Skin of body (tissue), 2 donors: Measurements from ENCODE around the gene SHISA3. TPM values are rescaled to one million over a fixed set of nuclear protein-coding genes. Genes with fewer than 3 reads are reported as not detected.
"Not testable (repeated sequence)": the region's sequence is repeated elsewhere in the genome, so short reads cannot be mapped to it uniquely, and the experiment has no call there.

Source experiments
- DNase-seq: peaks from one replicate; lab custom pipeline; 2025; lab: John Stamatoyannopoulos, UW
- total RNA-seq: library from RNA; depleted of rRNA; stranded (reverse); fragments of >200 nt; gene quantifications from one replicate; pipeline ENCODE4 v1.2.3, GENCODE V29; 2014

Gene SHISA3
- total RNA-seq = 2.3 TPM

- no peak for DNase-seq
Measured at GRCh38 chr4:42396752-42397634, at the start of gene SHISA3. TSS of gene SHISA3 (plus strand) at chr4:42397488. CDS start at chr4:42398057, 569 bp downstream.

- DNase-seq = no peak
Measured at GRCh38 chr4:42348247-42348646, 49.0 kb upstream of the SHISA3 start.

- no peak for DNase-seq
Measured at GRCh38 chr4:42348692-42349091, 48.6 kb upstream of the SHISA3 start.

GRCh38 chr4:42350611-42351182 lies 46.6 kb upstream of the SHISA3 start:
- no peak for DNase-seq

- DNase-seq = no peak
Measured at GRCh38 chr4:42352049-42352448, 45.2 kb upstream of the SHISA3 start.

- DNase-seq = no peak
Measured at GRCh38 chr4:42357325-42357724, 40.0 kb upstream of the SHISA3 start.

GRCh38 chr4:42359711-42360110 lies 37.6 kb upstream of the SHISA3 start:
- no peak for DNase-seq

GRCh38 chr4:42360256-42360669 lies 37.0 kb upstream of the SHISA3 start:
- no peak for DNase-seq

GRCh38 chr4:42361456-42361855 lies 35.8 kb upstream of the SHISA3 start:
- no peak for DNase-seq

- DNase-seq = no peak
Measured at GRCh38 chr4:42362591-42362990, 34.7 kb upstream of the SHISA3 start.

GRCh38 chr4:42363614-42364013 lies 33.7 kb upstream of the SHISA3 start:
- DNase-seq = no peak

- DNase-seq = no peak
Measured at GRCh38 chr4:42364266-42365053, 32.8 kb upstream of the SHISA3 start.

GRCh38 chr4:42366959-42367358 lies 30.3 kb upstream of the SHISA3 start:
- DNase-seq = no peak

GRCh38 chr4:42369489-42369888 lies 27.8 kb upstream of the SHISA3 start:
- no peak for DNase-seq

GRCh38 chr4:42371305-42372252 lies 25.7 kb upstream of the SHISA3 start:
- DNase-seq = peak; percentile 65

GRCh38 chr4:42372303-42372702 lies 25.0 kb upstream of the SHISA3 start:
- not testable (repeated sequence) for DNase-seq

GRCh38 chr4:42377497-42377896 lies 19.8 kb upstream of the SHISA3 start:
- no peak for DNase-seq

GRCh38 chr4:42381666-42382065 lies 15.6 kb upstream of the SHISA3 start:
- DNase-seq = no peak

GRCh38 chr4:42385516-42385915 lies 11.8 kb upstream of the SHISA3 start:
- no peak for DNase-seq

- no peak for DNase-seq
Measured at GRCh38 chr4:42390622-42391354, 6.5 kb upstream of the SHISA3 start.
